D721Med (cell line): ENCODE results near the gene BZW1.

Experiments
- DNase-seq: peaks from one replicate; pipeline ENCODE4 v3.0.0; 2011; ENCODE audit warnings: low spot score; ENCODE audit not compliant: insufficient read length
- FAIRE-seq: peaks from 2 replicates; lab custom pipeline; 2011; peaks lifted over from hg19 to GRCh38; lab: Jason Lieb, UNC
- CTCF ChIP-seq: IDR thresholded peaks from 2 replicates; pipeline ENCODE4 v1.5.1; 2012; ENCODE audit warnings: mild to moderate bottlenecking, control low read depth; ENCODE audit not compliant: insufficient read depth; ENCODE audit errors: missing control alignments

BZW1 gene

DNA sequence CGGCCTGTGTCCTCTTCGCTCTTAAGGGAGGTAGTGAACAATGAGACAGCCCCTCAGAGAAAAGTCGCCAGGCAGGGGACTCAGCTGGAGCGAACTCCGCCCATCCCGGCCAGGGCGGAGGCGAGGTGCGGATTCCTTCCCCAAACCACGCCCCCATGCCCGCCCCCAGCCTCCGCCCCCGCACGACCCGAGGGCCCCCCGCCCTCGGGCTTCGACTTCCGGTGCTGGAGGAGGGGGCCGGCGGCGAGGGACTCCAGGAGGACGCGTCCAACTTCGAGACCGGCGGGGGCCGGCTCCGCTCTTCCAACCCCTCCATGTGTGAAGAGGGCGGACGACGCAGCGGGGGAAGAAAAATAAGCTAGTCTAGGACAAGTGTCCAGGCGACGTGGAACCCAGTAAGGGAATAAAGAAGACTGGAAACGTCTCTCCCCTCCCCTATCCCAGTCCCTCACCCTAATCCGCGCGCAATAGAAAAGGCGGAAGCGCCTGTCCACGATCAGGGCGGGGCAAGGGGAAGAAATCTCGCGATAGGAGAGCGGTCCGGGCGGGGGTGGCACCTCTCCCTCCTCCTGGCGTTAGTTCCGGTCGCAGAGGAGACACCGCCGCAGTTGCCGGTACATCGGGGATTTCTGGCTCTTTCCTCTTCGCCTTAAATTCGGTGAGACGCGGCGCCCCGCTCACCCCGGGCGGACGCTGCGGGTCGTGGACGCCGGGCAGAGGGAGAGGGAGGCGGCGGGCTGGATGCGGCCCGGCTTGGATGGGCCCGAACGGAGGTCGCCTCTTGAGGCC, at the start of gene BZW1:
Gene BZW1 (plus strand): TSS at position 578 of the 789 bp plus-strand sequence. CDS start 1,308 bp downstream, outside the sequence.
- peak; percentile 80 for DNase-seq
- FAIRE-seq, result no peak
- no peak for TF ChIP-seq CTCF

DNA sequence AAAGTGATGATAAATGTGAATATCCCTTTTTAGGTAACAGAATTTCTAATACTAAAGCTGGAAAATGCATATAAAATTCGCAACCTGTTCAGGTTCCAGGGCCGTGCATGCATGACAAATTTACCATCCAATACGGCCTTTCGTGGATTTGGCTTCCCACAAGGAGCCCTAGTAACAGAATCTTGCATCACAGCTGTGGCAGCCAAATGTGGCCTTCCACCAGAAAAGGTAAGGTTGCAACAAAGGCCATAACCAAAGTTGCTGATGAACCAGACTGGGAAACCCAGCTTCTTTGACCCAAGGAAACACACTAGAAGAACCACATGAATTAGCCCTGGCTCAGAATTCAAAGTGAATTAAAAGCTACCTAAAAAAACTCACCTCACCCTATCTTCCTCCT, 49.6 kb upstream of the BZW1 start:
- no peak for FAIRE-seq
- no peak for DNase-seq
- no peak for TF ChIP-seq CTCF

GRCh38 chr2:200763422-200763821, 48.3 kb upstream of the BZW1 start:
- no peak for TF ChIP-seq CTCF
- DNase-seq (no peak), FAIRE-seq (no peak)

DNA sequence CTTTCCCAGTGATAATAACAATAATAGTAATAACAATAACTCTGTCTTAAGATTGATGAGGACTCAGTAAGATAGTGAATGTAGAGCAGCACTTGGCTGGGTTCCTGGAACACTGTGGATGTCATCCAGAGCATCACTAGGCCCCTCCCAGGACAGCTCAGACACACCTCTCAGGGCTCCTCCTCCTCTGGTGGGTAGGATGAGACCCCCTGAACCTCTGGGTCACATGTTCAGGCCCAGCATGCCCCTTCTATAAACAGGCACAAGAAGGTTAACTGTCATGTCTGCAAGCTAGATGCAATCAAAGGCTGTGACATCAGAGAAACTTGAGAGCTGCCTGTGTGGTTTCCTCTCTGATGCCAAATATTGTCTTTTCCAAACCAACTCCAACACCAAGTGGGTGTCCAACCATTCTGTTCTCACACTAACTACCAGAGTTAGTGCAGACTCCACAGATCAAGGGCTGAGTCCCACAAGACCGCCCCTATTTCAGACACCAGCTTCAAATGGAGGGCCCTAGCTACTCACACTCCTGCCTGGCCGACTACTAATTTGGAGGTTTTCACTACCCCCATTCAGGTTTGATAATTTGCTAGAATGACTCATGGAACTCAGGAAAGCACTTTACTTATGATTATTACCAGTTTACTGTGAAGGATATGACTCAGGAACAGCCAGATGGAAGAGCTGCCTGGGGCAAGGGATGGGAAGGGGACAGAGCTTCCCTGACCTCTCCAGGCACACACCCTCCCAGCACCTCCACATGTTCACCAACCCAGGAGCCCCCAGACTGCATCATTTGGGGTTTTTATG, 46.4 kb upstream of the BZW1 start:
- no peak for TF ChIP-seq CTCF
- no peak for DNase-seq
- no peak for FAIRE-seq

DNA sequence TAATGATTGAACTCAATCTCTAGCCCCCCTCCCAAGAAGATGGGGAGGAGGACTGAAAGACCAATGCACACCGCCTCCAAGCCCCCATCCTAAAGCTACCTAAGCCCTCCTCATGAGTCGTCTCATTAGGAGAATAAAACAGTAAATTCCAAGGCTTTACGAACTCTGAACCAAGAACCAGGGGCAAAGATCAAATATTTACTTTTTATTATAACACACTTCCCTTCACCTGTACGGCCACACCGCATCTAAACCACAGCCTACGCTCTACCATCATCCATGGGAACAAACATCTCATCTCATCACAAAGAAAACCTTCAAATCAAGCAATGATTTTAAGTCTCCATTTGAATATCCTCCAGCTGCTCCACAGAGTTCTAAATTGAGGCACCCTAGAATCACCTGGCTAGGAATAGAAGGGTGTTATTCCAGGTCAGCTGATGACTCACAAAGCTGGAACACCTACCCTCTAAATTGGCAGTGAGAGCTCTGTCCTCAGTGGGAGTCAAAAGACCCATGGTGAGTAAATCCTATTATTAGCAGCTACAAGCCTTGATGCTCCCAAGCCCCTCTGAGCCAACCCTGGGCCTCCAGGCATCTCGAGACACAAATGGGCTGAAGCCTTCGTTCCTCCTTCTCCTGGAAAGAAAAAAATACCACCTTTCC, 45.6 kb upstream of the BZW1 start:
- FAIRE-seq, result no peak
- no peak for TF ChIP-seq CTCF
- no peak for DNase-seq

- TF ChIP-seq CTCF, result no peak
- FAIRE-seq (no peak), DNase-seq (no peak)
Measured at GRCh38 chr2:200767111-200767885, 44.4 kb upstream of the BZW1 start.
